ENCODE data around the gene NMNAT2.
"Not testable (repeated sequence)": the region's sequence is repeated elsewhere in the genome, so short reads cannot be mapped to it uniquely, and the experiment has no call there.

The NMNAT2 gene

DNA sequence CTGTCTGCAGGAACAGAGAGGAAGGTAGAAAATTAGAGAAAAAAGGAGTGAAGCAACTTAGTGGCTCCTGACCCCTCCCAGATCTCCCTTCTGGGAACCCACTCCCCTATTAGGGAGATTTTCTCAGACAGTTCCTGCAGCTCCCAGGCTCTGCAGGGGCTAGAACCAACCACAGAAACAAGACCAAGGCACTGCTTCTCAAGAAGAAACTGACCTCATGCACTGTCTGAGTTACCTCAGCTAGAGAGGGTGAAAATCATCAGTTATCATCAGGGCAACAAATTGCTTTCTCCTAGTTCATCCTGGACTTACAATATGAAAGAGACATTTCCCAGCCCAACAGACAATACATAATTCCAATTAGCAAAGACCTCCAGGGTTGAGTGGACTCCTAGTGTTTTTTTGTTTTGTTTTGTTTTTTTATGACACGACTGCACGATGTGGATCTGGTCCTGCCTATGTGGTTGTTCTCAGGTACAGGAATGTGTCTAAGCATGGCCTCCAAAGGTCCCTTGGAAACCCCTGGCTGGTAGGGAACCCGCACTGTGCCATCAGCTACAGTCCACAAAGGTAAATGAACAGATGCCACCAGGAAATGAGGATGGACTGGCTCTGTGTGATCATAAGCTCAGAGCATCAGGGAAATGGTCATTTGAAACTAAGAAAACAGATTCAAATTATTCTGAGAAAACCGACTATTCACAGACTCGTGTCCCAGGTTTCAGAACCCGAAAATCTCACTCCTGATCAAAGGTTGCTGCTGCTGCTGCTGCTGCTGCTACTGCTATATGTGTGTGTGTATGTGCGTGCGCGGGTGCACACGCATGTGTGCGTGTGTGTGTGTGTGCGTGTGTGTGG is 166.8 kb downstream of the NMNAT2 start:
- DNase-seq, result no peak

DNA sequence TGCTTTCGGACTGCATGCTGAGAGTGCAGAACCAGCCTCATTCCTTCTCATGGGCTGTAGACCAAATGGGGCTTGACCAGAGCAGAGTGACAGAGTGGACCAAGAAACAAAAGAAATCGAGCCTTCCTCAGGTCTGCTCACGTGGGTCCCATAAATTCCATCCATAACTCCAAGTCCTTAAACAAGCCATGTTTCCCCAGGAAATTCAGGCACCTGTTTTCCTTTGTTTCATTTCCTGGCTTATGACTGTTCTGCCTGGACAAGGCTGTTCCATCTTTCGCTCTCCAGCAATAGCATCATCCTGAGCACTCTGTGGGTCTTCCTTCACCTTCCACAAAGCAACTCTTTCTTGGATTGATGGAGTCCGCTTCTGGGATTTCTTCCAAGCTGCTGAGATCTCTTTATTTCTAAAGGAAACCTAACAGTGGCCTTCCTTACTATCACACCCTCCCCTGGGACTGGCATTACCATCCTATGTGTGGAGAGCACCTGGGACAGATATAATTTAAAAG is 168.2 kb downstream of the NMNAT2 start:
- no peak for DNase-seq

DNA sequence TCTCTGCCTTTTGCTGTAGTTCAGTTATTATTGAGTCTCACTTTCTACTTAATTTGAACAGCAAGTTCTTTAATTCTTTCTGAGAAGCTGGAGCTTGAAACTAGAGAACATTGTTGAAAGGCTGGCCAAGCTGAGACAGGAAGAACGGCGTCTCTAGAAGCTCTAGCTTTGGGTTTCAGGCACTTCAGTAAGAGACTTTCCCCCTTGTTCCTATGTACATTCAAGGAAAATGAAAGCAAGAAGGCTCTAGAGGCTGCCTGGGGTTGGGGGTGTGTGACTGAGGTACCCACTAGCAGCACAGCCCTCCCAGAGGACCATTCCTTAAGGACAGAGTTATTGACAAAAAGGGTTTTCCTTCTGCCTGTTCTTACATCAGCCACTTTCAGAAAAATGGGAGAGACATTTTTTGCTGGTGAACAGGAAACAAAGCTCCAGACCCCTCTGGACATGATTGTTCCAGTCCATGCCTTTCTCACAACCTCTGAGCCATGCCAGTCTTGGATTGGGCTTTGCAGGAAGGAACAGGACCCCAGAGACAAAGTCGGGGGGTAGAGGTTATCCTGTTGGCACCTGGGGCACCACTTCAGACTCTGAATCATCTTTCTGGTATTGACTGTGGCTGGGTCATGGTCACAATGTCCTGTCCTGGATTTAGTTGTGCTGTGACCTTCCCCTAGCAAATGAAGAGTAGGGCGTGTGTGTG is 169.0 kb downstream of the NMNAT2 start:
- no peak for DNase-seq

DNA sequence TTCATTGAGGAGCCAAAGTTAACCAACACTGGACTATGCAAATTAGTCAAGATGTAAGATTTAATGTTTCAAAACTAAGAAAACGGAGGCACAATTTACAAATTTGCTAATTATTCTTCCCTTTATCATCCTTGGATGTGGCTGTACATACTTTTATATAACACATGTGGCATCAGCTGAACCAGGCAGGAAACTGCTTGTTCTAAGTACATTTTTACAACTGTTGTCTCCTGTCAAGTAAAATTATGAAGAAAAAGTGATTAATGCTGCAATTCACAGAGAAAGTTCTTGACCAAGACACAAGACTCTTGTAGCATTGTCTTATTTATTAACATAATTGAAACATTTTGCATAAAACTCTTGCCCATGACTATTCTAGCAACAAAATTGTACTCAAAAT is 170.2 kb downstream of the NMNAT2 start:
- no peak for DNase-seq

DNA sequence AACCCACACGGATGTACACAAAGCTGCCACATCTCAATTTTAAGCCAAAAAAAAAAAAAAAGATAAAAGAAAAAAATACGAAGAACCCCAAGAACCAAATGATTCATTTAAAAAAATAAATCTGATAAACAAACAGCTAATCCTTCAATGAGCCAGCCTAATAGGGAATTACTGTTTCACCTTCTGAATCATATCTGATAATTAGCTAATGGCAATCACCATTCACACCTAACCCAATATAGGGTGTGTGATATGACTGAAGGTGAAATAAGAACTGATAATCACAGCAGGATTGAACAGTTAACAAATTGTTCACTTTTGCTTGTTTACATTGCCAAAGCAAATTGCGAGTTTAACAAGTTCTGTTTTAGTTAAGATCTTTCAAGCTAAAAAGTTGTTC is 170.7 kb downstream of the NMNAT2 start:
- no peak for DNase-seq

DNA sequence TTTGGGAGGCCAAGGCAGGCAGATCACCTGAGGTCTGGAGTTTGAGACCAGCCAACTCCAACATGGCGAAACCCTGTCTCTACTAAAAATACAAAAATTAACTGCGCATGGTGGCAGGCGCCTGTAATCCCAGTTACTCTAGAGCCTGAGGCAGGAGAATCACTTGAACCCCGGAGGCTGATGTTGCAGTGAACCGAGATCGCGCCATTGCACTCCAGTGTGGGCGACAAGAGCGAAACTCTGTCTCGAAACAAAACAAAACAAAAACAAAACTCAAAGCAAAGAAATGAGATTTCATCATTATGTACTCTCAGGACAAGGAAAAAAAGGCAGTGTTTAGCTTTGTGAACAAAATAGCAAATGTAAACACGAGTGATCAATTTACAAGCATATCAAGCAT is 171.1 kb downstream of the NMNAT2 start:
- DNase-seq, result no peak

DNA sequence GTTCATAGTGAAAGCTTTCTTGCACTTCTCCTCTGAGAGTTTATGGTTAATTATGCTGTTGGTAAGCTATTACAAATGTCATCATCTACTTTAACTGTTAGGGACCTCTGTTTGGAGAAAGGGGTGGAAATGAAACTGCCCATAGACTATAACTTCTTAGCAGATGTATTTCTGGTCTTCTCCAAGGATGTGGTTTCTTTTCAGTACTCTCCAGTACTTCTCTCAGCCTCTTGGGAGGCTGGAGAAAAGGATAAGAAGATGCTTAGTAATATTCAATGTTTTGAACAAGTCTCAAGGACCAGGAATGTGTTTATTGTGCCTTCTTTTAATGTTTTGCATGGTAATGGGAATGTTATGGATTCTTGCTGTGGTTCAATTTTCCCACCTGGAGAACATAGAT is 171.7 kb downstream of the NMNAT2 start:
- DNase-seq, result no peak

DNA sequence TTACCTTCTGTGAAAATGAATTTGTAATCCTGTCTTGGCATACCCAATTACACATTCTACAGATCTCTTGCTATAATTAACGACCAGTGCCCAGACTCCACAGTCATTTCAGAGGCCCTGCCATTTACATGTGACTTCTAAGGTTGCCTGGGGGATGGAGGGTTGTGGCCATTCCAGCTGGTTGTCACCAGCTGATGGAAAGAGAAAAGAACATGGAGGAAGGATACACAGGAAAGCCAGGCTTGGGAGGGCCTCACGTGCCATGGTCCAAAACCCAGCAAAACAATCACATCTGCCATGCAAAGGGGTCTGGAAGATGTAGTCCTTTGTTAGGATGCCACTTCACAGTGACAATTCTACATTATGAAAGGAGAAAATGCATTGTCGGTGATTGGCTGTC is 172.8 kb downstream of the NMNAT2 start:
- DNase-seq, result no peak

DNA sequence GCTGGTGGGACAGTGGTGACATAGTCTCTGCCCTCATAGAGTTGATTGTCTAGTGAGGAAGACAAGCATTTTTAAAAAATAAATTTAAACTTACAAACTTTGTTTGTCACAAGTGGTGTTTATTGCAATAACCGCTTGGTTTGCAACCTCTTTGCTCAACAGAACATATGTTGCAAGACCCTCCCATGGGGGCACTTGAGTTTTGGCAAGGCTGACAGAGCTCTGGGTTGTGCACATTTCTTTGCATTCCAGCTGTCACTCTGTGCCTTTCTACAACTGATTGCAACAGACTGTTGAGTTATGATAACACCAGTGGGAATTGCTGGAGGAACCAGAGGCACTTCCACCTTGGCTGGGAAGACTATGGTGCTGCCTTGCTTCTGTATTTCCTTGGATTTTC is 173.7 kb downstream of the NMNAT2 start:
- no peak for DNase-seq

DNA sequence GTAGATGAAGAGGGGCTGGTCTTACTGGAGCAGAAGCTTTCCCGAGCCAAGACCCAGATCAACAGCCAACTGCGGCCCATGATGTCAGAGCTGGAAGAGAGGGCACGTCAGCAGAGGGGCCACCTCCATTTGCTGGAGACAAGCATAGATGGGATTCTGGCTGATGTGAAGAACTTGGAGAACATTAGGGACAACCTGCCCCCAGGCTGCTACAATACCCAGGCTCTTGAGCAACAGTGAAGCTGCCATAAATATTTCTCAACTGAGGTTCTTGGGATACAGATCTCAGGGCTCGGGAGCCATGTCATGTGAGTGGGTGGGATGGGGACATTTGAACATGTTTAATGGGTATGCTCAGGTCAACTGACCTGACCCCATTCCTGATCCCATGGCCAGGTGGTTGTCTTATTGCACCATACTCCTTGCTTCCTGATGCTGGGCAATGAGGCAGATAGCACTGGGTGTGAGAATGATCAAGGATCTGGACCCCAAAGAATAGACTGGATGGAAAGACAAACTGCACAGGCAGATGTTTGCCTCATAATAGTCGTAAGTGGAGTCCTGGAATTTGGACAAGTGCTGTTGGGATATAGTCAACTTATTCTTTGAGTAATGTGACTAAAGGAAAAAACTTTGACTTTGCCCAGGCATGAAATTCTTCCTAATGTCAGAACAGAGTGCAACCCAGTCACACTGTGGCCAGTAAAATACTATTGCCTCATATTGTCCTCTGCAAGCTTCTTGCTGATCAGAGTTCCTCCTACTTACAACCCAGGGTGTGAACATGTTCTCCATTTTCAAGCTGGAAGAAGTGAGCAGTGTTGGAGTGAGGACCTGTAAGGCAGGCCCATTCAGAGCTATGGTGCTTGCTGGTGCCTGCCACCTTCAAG is 174.8 kb downstream of the NMNAT2 start:
- DNase-seq, result no peak

DNA sequence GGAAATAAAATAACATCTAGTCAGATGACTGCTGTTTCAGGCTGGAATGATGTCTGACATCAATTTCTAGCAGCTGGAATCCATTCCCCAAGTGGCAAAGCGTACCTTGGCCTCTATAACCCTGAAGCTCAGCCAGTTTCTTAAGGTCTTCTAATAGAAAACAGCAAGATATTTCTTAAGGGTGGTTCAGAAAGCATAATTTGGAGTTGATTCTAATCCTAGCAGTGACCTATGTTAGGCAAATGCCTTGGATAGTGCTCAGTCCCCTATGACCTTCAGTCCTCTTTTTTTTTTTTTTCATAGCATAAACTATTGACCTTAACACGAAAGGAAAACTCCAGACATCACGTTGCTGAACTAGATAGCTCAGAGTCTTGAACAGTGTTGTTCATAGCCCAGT is 175.6 kb downstream of the NMNAT2 start:
- DNase-seq, result no peak

DNA sequence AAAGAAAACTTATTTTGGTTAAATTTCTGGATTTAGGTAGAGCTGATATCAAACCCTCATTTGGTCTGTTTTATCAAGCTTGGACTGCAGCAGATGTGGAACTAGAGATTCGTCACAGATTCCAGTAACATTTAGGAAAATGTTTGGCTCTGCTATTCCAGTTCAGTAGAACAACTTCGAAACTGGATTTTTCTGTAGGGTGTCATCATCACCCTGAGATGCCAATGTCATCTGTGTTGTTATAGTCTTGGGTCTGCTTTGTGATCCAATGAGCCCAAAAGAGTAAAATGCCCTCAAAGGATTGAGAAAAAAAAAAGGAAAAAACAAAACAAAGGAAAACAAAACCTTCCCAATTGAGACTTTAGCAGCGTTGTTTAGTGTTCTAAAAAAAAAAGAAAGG is 176.7 kb downstream of the NMNAT2 start:
- no peak for DNase-seq

DNA sequence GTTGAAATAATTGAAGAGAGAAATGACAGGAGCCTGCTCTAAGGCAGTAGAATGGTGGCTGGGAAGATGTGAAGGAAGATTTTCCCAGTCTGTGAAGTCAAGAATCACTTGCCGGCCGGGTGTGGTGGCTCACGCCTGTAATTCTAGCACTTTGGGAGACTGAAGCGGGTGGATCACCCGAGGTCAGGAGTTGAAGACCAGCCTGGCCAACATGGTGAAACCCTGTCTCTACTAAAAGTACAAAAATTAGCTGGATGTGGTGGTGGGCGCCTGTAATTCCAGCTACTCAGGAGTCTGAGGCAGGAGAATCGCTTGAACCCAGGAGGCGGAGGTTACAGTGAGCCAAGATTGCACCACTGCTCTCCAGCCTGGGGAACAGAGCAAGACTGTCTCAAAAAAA is 177.3 kb downstream of the NMNAT2 start:
- DNase-seq, result not testable (repeated sequence)

DNA sequence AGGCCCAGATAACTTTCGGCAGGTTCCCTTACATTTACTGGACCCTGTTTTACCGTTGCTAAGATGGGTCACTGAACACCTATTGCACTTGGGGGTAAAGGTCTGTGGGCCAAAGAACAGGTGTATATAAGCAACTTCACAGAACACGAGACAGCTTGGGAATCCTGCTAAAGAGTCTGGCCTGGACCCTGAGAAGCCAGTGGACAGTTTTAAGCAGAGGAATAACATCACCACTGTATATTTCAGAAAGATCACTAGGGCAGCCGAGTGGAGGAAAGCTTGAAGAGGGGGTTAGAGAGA is 177.7 kb downstream of the NMNAT2 start:
- no peak for DNase-seq

DNA sequence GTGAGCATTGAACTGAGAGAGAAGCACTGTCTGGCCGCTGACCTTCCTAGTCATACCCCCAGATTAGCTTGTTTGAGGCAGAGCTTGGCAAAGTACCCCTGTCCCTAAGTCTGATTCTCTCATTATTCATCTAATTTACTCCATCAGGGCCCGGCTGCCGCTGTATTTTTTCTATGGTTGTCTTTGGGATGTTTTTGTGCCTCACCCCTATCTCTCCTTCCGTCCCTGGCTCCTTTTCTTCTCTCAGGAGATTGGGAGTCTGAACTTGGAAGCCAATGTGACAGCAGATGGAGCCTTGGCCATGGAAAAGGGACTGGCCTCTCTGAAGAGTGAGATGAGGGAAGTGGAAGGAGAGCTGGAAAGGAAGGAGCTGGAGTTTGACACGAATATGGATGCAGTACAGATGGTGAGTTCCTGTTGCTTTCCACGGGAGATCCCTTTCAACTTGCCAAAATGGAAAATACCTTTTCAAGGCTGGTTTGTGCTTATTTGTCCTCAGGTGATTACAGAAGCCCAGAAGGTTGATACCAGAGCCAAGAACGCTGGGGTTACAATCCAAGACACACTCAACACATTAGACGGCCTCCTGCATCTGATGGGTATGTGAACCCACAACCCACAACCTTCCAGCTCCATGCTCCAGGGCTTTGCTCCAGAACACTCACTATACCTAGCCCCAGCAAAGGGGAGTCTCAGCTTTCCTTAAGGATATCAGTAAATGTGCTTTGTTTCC is 178.2 kb downstream of the NMNAT2 start:
- DNase-seq, result no peak

DNA sequence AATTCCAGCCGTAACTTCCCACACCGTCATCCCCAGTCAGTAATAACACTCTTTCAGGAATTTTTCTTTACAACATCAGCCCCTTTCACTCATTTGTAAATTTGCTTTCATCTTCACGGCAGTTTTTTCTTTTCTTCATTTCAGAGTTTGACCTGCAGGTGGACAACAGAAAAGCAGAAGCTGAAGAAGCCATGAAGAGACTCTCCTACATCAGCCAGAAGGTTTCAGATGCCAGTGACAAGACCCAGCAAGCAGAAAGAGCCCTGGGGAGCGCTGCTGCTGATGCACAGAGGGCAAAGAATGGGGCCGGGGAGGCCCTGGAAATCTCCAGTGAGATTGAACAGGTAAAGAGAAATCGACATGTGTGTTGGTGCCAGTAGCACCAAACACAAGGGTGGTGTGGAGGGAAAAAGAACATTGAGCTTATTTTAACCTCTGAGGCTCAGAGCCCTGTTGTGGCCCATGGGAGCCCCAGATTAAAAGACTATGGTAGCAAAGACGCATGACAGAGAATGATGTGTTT is 178.9 kb downstream of the NMNAT2 start:
- DNase-seq, result no peak

DNA sequence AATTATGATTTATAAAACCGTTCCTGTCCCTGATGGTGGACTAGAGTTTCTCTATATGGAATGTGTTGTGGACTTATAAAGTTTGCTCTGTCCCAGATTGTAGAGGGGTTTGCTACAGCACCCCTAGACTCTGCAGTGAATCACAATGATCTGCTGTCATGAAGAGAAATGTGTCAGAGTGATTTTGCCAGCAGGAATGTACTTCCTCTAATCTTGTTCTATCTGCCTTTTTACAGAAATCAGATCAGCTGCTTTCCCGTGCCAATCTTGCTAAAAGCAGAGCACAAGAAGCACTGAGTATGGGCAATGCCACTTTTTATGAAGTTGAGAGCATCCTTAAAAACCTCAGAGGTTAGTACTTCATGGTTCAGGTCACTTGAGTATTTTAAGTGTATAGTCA is 180.1 kb downstream of the NMNAT2 start:
- no peak for DNase-seq

DNA sequence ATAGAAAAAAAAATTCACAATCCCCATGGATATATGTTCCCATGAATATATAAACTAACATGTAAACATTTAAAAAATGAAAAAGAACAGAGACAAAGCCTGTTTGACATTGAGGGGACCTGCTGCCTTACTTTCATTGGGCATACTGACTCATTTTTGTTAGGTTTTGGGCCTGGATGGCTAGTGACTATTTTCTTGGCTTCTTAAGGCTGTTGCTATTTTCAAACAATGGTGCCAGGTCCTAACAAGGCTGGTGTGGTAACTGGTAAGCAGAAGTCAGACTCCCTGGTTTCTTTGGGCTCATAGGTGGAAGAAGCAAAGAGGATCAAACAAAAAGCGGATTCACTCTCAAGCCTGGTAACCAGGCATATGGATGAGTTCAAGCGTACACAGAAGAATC is 181.1 kb downstream of the NMNAT2 start:
- no peak for DNase-seq

DNA sequence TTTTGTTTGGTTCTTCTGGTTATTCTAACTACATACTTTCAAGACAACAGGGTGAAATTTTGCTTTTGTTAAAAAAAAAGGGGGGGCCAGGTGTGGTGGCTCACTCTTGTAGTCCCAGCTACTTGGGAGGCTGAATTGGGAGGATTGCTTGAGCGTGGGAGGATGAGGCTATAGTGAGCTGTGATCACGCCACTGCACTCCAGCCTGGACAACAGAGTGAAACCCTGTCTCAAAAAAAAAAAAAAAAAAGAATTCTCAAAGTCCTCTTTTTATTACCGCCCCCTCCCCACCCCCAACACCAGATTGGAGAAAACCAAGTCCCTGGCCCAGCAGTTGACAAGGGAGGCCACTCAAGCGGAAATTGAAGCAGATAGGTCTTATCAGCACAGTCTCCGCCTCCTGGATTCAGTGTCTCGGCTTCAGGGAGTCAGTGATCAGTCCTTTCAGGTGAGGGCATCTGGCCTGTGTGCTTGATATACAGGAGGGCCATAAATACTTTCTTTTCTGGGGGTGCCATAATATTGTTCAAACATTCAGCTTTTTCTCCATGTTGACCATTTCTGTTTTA is 181.9 kb downstream of the NMNAT2 start:
- DNase-seq, result no peak

DNA sequence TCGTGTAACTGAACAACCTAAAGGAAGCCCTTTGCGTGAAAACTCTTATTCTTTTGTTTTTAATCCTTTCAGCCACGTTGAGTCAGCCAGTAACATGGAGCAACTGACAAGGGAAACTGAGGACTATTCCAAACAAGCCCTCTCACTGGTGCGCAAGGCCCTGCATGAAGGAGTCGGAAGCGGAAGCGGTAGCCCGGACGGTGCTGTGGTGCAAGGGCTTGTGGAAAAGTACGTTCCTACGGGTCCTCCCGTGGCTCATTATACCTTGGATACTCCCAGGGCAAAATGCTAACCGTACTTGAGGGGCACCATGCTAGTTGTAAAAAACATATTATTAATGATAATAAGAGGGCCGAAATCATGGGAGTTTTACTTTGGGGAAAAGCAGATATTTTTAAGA is 182.7 kb downstream of the NMNAT2 start:
- no peak for DNase-seq

DNA sequence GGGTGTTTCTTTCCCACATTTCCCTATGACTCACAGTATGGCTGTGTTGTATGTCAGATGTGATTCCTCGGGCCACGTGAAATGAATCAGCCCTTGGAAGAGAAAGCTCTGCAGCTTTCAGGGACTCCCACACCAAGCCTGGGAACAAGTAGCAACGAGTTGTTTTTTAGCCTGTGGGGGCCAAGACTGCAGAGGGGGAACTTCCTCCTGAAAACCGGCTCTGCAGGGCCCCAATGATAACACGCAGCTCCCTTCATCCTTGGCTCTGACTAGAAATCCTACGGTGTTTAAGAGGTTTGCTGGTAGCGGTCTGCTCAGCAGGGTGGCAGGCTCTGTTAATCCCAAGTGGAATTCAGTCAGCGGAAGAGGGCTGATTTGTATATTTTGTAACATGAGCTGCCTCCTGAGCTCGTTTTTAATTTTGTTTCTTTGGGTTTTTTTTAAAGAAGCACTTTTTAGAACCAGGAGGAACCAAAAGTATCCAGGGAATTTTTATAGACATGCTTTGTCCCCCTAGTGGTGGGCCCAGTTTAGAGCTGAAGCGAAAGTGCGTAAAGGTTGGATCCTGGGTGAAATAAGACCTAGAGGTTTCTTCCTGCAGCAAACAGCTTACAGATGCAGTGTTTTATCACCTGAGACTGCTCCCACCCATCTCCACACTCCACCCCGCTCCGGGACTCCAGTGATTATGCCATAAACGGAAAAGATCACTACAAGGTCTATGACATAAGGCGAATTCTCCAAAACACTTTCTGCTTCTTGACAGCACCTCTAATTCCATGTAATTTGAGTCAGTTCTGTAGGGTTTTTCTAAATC is 183.3 kb downstream of the NMNAT2 start:
- no peak for DNase-seq

All from activated CD4-positive, alpha-beta T cell treated with anti-CD3 and anti-CD28 coated beads, Interleukin-10, Interleukin-2, amounts not matched to agents 100 ng/mL and 50 ng/mL, durations not matched to agents 16 hours and 8 hours (primary cell).